ENCODE measurements around the gene KNL1.
"Not testable (repeated sequence)": the region's sequence is repeated elsewhere in the genome, so short reads cannot be mapped to it uniquely, and the experiment has no call there.

DNA sequence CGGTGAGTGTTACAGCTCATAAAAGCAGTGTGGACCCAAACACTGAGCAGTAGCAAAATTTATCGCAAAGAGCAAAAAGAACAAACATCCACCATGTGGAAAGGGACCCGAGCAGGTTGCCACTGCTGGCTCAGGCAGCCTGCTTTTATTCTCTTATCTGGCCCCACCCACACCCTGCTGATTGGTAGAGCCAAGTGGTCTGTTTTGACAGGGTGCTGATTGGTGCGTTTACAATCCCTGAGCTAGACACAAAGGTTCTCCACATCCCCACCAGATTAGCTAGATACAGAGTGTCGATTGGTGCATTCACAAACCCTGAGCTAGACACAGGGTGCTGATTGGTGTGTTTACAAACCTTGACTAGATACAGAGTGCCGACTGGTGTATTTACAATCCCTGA is 82.2 kb downstream of the KNL1 start:
- TF ChIP-seq, protein P1, sequence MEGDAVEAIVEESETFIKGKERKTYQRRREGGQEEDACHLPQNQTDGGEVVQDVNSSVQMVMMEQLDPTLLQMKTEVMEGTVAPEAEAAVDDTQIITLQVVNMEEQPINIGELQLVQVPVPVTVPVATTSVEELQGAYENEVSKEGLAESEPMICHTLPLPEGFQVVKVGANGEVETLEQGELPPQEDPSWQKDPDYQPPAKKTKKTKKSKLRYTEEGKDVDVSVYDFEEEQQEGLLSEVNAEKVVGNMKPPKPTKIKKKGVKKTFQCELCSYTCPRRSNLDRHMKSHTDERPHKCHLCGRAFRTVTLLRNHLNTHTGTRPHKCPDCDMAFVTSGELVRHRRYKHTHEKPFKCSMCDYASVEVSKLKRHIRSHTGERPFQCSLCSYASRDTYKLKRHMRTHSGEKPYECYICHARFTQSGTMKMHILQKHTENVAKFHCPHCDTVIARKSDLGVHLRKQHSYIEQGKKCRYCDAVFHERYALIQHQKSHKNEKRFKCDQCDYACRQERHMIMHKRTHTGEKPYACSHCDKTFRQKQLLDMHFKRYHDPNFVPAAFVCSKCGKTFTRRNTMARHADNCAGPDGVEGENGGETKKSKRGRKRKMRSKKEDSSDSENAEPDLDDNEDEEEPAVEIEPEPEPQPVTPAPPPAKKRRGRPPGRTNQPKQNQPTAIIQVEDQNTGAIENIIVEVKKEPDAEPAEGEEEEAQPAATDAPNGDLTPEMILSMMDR (IDR thresholded peaks at IDR 0.05) = not testable (repeated sequence)
- TF ChIP-seq POLR2A (IDR thresholded peaks at IDR 0.05) = not testable (repeated sequence)
